ENCODE data around the gene SHOX. TPM values are rescaled to one million over a fixed set of nuclear protein-coding genes. Genes with fewer than 3 reads are reported as not detected.

SHOX gene
- total RNA-seq, 1 donor from 2014 or later: not detected

DNA sequence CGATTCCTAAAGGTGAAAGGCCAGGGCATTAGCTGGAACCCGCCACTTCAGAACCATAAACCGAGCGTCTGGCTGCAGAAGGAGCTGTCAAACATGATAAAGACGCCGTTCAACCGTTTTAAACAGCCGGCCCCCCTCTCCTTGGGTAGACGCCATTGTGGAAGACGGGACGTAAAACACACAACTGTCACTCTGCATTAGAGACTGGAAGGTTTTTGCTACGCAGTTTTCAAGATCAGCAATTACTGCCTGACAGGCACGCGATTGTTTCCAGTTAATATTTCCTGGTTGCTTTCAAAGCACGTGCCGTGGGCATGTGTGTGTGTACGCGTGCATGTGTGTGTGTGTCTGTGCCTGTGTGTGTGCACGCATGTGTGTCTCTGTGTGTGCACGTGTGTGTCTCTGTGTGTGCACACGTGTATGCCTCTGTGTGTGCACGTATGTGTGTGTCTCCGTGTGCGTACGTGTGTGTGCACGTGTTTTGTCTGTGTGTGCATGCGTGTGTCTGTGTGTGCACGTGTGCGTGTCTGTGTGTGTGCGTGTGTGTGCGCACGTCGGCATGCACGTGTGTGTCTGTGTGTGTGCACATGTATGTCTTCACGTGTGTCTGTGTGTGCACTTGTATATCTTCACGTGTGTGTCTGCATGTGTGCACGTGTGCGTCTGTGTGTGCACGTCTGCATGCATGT lies 48.8 kb downstream of the SHOX start:
- peaks cover 4% of the 10 kb centered on the region for H3K9me3 Mint-ChIP-seq (ENCODE audit: low read depth)
- TF ChIP-seq, protein P1, sequence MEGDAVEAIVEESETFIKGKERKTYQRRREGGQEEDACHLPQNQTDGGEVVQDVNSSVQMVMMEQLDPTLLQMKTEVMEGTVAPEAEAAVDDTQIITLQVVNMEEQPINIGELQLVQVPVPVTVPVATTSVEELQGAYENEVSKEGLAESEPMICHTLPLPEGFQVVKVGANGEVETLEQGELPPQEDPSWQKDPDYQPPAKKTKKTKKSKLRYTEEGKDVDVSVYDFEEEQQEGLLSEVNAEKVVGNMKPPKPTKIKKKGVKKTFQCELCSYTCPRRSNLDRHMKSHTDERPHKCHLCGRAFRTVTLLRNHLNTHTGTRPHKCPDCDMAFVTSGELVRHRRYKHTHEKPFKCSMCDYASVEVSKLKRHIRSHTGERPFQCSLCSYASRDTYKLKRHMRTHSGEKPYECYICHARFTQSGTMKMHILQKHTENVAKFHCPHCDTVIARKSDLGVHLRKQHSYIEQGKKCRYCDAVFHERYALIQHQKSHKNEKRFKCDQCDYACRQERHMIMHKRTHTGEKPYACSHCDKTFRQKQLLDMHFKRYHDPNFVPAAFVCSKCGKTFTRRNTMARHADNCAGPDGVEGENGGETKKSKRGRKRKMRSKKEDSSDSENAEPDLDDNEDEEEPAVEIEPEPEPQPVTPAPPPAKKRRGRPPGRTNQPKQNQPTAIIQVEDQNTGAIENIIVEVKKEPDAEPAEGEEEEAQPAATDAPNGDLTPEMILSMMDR (IDR thresholded peaks at IDR 0.05; ENCODE audit: unreplicated experiment): no peak
- no peak for DNase-seq (ENCODE audit: low spot score, unreplicated experiment)
- H3K4me3 Mint-ChIP-seq (ENCODE audit: low read depth): no peak overlapping the region
- H3K4me1 Mint-ChIP-seq (ENCODE audit: low read depth): peaks cover 6% of the 10 kb centered on the region
- H3K27me3 Mint-ChIP-seq: peaks cover 39% of the 10 kb centered on the region
- no peaks in the 10 kb centered on the region for H3K36me3 Mint-ChIP-seq (ENCODE audit: insufficient read depth)
- no peak overlapping the region for H3K27ac Mint-ChIP-seq

DNA sequence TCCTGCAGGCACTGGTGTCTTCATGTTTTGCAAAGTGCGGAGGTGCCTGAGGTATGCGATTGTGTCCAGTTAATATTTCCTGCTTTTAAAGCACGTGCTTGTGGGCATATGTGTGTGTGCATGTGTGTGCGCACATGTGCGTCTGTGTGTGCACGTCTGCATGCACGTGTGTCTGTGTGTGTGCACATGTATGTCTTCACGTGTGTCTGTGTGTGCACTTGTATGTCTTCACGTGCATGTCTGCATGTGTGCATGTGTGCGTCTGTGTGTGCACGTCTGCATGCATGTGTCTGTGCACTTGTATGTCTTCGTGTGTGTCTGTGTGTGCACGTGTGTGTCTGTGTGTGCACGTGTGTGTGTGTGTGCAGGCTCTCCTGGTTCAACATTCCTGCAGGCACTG lies 49.5 kb downstream of the SHOX start:
- Mint-ChIP-seq H3K27ac (no peak overlapping the region), H3K4me1 (ENCODE audit: low read depth) (peaks cover 8% of the 10 kb centered on the region), H3K36me3 (ENCODE audit: insufficient read depth) (no peaks in the 10 kb centered on the region), H3K4me3 (ENCODE audit: low read depth) (no peak overlapping the region), H3K9me3 (ENCODE audit: low read depth) (peaks cover 4% of the 10 kb centered on the region), H3K27me3 (peaks cover 39% of the 10 kb centered on the region)
- DNase-seq (ENCODE audit: low spot score, unreplicated experiment): no peak
- TF ChIP-seq, protein P1 (IDR thresholded peaks at IDR 0.05; ENCODE audit: unreplicated experiment): no peak

DNA sequence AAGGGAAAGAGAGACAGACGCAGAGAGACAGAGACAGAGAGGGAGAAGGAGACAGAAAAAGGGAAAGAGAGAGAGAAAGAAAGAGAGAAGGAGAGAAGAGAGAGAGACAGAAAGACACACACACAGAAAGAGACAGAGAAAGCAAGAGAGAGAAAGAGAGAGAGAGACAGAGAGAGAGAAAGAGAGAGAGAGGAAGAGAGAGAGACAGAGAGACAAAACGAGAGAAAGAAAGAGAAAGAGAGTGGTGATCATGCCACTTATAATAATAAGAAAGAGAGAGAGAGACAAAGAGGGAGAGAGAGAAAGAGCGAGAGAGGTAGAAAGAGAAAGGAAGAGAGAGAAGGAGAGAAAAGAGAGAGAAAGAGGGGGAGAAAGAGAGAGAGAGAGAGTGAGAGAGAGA lies 51.4 kb downstream of the SHOX start:
- Mint-ChIP-seq H3K36me3 (ENCODE audit: insufficient read depth) (no peaks in the 10 kb centered on the region), H3K9me3 (ENCODE audit: low read depth) (peaks cover 11% of the 10 kb centered on the region), H3K27me3 (peaks cover 33% of the 10 kb centered on the region), H3K4me1 (ENCODE audit: low read depth) (peaks cover 6% of the 10 kb centered on the region), H3K27ac (no peak overlapping the region), H3K4me3 (ENCODE audit: low read depth) (no peak overlapping the region)
- DNase-seq (ENCODE audit: low spot score, unreplicated experiment): no peak
- TF ChIP-seq, protein P1 (IDR thresholded peaks at IDR 0.05; ENCODE audit: unreplicated experiment): no peak

DNA sequence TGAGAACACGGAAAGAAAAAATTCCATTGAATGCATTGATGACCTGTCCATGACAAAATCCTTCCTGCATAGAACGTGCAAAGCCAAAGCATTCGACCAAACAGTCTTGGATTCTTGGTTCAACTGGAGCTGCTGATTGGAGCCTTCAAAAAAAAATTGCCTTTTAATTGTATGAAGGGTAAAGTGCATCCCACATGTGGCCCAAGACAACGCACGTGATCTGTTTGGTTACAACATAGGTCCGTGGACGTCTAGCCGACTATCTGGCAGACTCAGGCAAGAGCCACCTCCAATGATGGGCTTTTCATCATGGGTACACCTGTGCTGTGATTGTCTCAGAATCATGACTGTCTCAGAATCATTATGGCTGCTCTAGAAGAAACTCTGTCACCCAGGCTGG lies 52.3 kb downstream of the SHOX start:
- H3K4me1 Mint-ChIP-seq (ENCODE audit: low read depth): peaks cover 6% of the 10 kb centered on the region
- peaks cover 11% of the 10 kb centered on the region for H3K9me3 Mint-ChIP-seq (ENCODE audit: low read depth)
- H3K36me3 Mint-ChIP-seq (ENCODE audit: insufficient read depth): no peaks in the 10 kb centered on the region
- H3K4me3 Mint-ChIP-seq (ENCODE audit: low read depth): no peak overlapping the region
- DNase-seq (ENCODE audit: low spot score, unreplicated experiment): no peak
- TF ChIP-seq, protein P1 (IDR thresholded peaks at IDR 0.05; ENCODE audit: unreplicated experiment): no peak
- peaks cover 26% of the 10 kb centered on the region for H3K27me3 Mint-ChIP-seq
- H3K27ac Mint-ChIP-seq: no peak overlapping the region

DNA sequence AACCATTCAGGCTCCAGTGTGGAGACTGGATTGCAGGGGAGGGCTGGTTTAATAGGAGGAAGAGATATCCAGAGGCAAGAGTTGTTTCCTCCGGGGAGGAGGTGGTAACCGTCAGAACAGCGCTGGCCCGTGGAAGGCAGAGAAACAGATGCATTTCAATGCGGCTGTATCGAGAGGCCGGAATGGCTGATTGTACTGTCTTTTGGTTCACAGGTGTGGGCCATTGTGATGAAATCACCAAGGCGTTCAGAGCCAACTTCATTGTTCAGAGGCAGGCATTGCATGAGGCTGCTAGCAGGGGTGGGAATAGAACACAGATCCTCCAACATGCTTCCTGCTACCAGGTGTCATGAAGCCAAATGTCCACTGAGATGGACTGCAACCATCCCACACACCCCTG lies 53.0 kb downstream of the SHOX start:
- TF ChIP-seq, protein P1 (IDR thresholded peaks at IDR 0.05; ENCODE audit: unreplicated experiment): no peak
- Mint-ChIP-seq H3K9me3 (ENCODE audit: low read depth) (peaks cover 11% of the 10 kb centered on the region), H3K27ac (no peak overlapping the region), H3K27me3 (peaks cover 24% of the 10 kb centered on the region), H3K36me3 (ENCODE audit: insufficient read depth) (no peaks in the 10 kb centered on the region), H3K4me1 (ENCODE audit: low read depth) (peaks cover 6% of the 10 kb centered on the region), H3K4me3 (ENCODE audit: low read depth) (no peak overlapping the region)
- no peak for DNase-seq (ENCODE audit: low spot score, unreplicated experiment)

Measured in progenitor cell of endocrine pancreas (in vitro differentiated cells).